Measurements from ENCODE around the gene DDHD1.

GRCh38 chr14:53002576-53002975, 150.5 kb downstream of the DDHD1 start:
- TF ChIP-seq CTCF (conservative IDR thresholded peaks at IDR 0.05; ENCODE audit: low read depth, low read length) (no peak), EZH2phosphoT487 (IDR thresholded peaks at IDR 0.05; ENCODE audit: borderline replicate concordance, low read length) (no peak)
